ENCODE data around the gene RAB28. TPM values are rescaled to one million over a fixed set of nuclear protein-coding genes. Genes with fewer than 3 reads are reported as not detected.

Gene RAB28
- total RNA-seq, 1 experiment from 2014 or later = 12.1 TPM

GRCh38 chr4:13464543-13464942 is 19.6 kb downstream of the RAB28 start:
- POLR2A ChIA-PET = no interaction called here

More at GRCh38 chr4:13464543-13464942, 19.6 kb downstream of the RAB28 start:
- Histone ChIP-seq H3K27ac (ENCODE audit: low read depth, low read length) (no peak overlapping the region), H3K4me2 (ENCODE audit: low read length) (no peak overlapping the region), H3K4me1 (ENCODE audit: control insufficient read depth in 1 of 2, insufficient read depth in 2 of 2, low read length in 2 of 2) (no peaks in the 10 kb centered on the region), H3K79me2 (ENCODE audit: insufficient read depth, low read length) (peaks cover 50% of the 10 kb centered on the region), H4K20me1 (ENCODE audit: insufficient read depth) (no peaks in the 10 kb centered on the region), H2AFZ (ENCODE audit: low read depth, low read length, poor library complexity, severe bottlenecking) (no peak overlapping the region), H3K27me3 (ENCODE audit: insufficient read depth, low read length) (no peaks in the 10 kb centered on the region), H3K4me3 (replicated peaks in 1 of 2; ENCODE audit: low read depth in 1 of 2, low read length in 2 of 2) (no peak overlapping the region), H3K9ac (ENCODE audit: low read length) (no peak overlapping the region), H3K36me3 (ENCODE audit: control insufficient read depth in 1 of 2, insufficient read depth in 2 of 2, low read length in 2 of 2) (no peaks in the 10 kb centered on the region), H3K9me3 (ENCODE audit: control insufficient read depth in 1 of 2, insufficient read depth in 1 of 2, low read depth in 1 of 2, low read length in 2 of 2) (no peaks in the 10 kb centered on the region), H3K9me2 (ENCODE audit: insufficient read depth) (no peaks in the 10 kb centered on the region)
- intact Hi-C loops (cut with micrococcal nuclease) = no loop called here
- ATAC-seq (no peak), DNase-seq (ENCODE audit: low read depth, low spot score) (no peak)
- TF ChIP-seq EZH2phosphoT487 (IDR thresholded peaks at IDR 0.05; ENCODE audit: borderline replicate concordance) (no peak), JUND (IDR thresholded peaks at IDR 0.05) (no peak), CTCF (IDR thresholded peaks at IDR 0.05 in 2 of 3, conservative IDR thresholded peaks at IDR 0.05 in 1 of 3; ENCODE audit: borderline replicate concordance in 1 of 3, insufficient read depth in 1 of 3, low read depth in 2 of 3, low read length in 2 of 3) (no peak), SIN3A (IDR thresholded peaks at IDR 0.05; ENCODE audit: low read depth) (no peak), POLR2A (IDR thresholded peaks at IDR 0.05; ENCODE audit: borderline replicate concordance, extremely low read depth, insufficient read depth, insufficient read length) (no peak), CBX3 (IDR thresholded peaks at IDR 0.05; ENCODE audit: low read depth) (no peak), FOSL1 (IDR thresholded peaks at IDR 0.05; ENCODE audit: low read depth) (no peak), REST (IDR thresholded peaks at IDR 0.05; ENCODE audit: low read depth) (no peak), ZNF274 (IDR thresholded peaks at IDR 0.05; ENCODE audit: low read depth, low read length) (no peak), EZH2 (IDR thresholded peaks at IDR 0.05) (no peak), ELF1 (IDR thresholded peaks at IDR 0.05; ENCODE audit: borderline replicate concordance, low read depth) (no peak), ATF3 (IDR thresholded peaks at IDR 0.05) (no peak)
- TF ChIP-seq, protein P1, sequence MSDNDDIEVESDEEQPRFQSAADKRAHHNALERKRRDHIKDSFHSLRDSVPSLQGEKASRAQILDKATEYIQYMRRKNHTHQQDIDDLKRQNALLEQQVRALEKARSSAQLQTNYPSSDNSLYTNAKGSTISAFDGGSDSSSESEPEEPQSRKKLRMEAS (IDR thresholded peaks at IDR 0.05) = no peak
- CTCF ChIA-PET = no interaction called here
- RAD21 ChIA-PET (ENCODE audit: low non-redundant PET in 1 of 2, low total read pairs in 2 of 2, uncharacterized antibody in 2 of 2, unreplicated experiment in 2 of 2) = no interaction called here
- BruUV-seq (replicated peaks) = no TSS peak

Measured in HCT116 (cell line).